BLaER1 treated with 17β-estradiol and CSF1 and Interleukin-3, amounts not matched to agents 10 nM and 100 nM (cell line): ENCODE results near the gene MOGAT2.

Experiments
- H3K27ac ChIP-seq, 11 experiments: shearing (Covaris generic); formaldehyde crosslinking; 2 replicates each; pipeline ENCODE4 v1.8.1; 2022
- H3K27me3 ChIP-seq, 11 experiments: shearing (Covaris generic); formaldehyde crosslinking; 2 replicates each; pipeline ENCODE4 v1.8.1; 2022
- H3K36me3 ChIP-seq, 11 experiments: shearing (Covaris generic); formaldehyde crosslinking; 2 replicates each; pipeline ENCODE4 v1.8.1; 2022
- H3K4me1 ChIP-seq, 10 experiments: shearing (Covaris generic); formaldehyde crosslinking; 2 replicates each; pipeline ENCODE4 v1.8.1; 2022
- H3K4me2 ChIP-seq, 11 experiments: shearing (Covaris generic); formaldehyde crosslinking; 2 replicates each; pipeline ENCODE4 v1.8.1; 2022
- H3K4me3 ChIP-seq, 10 experiments: shearing (Covaris generic); formaldehyde crosslinking; 2 replicates each; pipeline ENCODE4 v1.8.1; 2022
- H3K9ac ChIP-seq, 11 experiments: shearing (Covaris generic); formaldehyde crosslinking; 2 replicates each; pipeline ENCODE4 v1.8.1; 2022
- H3K9me3 ChIP-seq, 11 experiments: shearing (Covaris generic); formaldehyde crosslinking; replicated peaks in 1 of 11; 2 replicates each; pipeline ENCODE4 v1.8.1; 2022
- H4K20me1 ChIP-seq, 11 experiments: shearing (Covaris generic); formaldehyde crosslinking; 2 replicates each; pipeline ENCODE4 v1.8.1; 2022
- Cebpa-rat ChIP-seq, 11 experiments: shearing (Covaris generic); IDR thresholded peaks; 2 replicates each; pipeline ENCODE4 v1.8.1; 2022

Gene MOGAT2

GRCh38 chr11:75770102-75770501, 52.5 kb downstream of the MOGAT2 start:
- H3K27me3 ChIP-seq, result peaks cover 32 to 53% (median 46%) of the 10 kb centered on the region in 11 experiments
- no peak for TF ChIP-seq Cebpa-rat (IDR thresholded peaks at IDR 0.05)
- H3K4me2 ChIP-seq, result no peak overlapping the region
- no peak overlapping the region for H3K27ac ChIP-seq
- H3K9ac ChIP-seq, result no peak overlapping the region
- no peaks in the 10 kb centered on the region for H3K36me3 ChIP-seq
- H4K20me1 ChIP-seq, result 0 out of 22 replicates have a peak, but pooled peaks cover 0 to 3% (median 0%) of the 10 kb centered on the region in 11 experiments
- no peak overlapping the region for H3K4me3 ChIP-seq
- peaks cover 0 to 8% (median 0%) of the 10 kb centered on the region in 11 experiments; a peak in 2 of 22 replicates for H3K9me3 ChIP-seq
- H3K4me1 ChIP-seq, result peaks cover 11 to 42% (median 24%) of the 10 kb centered on the region in 10 experiments

GRCh38 chr11:75771646-75772410, 54.2 kb downstream of the MOGAT2 start:
- TF ChIP-seq Cebpa-rat (IDR thresholded peaks at IDR 0.05), result no peak
- 0 out of 22 replicates have a peak, but pooled peaks cover 0 to 3% (median 0%) of the 10 kb centered on the region in 11 experiments for H4K20me1 ChIP-seq
- H3K4me3 ChIP-seq, result no peak overlapping the region
- H3K36me3 ChIP-seq, result no peaks in the 10 kb centered on the region
- H3K9me3 ChIP-seq, result peaks cover 0 to 8% (median 0%) of the 10 kb centered on the region in 11 experiments; a peak in 2 of 22 replicates
- H3K9ac ChIP-seq, result no peak overlapping the region
- peaks cover 11 to 47% (median 25%) of the 10 kb centered on the region in 10 experiments for H3K4me1 ChIP-seq
- H3K4me2 ChIP-seq, result peak overlapping the region in 2 of 11 experiments; percentile 1 to 10; a peak in 1 of 22 replicates
- peaks cover 32 to 50% (median 45%) of the 10 kb centered on the region in 11 experiments for H3K27me3 ChIP-seq
- H3K27ac ChIP-seq, result no peak overlapping the region

- Histone ChIP-seq H3K4me1 (peaks cover 9 to 55% (median 29%) of the 10 kb centered on the region in 10 experiments), H3K27ac (peak overlapping the region in 6 of 11 experiments; percentile 6 to 65 (median 43); a peak in 10 of 22 replicates), H3K4me2 (peak overlapping the region in 8 of 11 experiments; percentile 10 to 75 (median 59); a peak in 11 of 22 replicates)
Measured at GRCh38 chr11:75773595-75774353, 56.1 kb downstream of the MOGAT2 start.

GRCh38 chr11:75775056-75775455, 57.4 kb downstream of the MOGAT2 start:
- H3K4me1 ChIP-seq, result peaks cover 6 to 58% (median 26%) of the 10 kb centered on the region in 10 experiments; a peak in 19 of 20 replicates
- H3K9me3 ChIP-seq, result no peaks in the 10 kb centered on the region
- H3K4me3 ChIP-seq, result no peak overlapping the region
- H4K20me1 ChIP-seq, result no peaks in the 10 kb centered on the region
- H3K27ac ChIP-seq, result no peak overlapping the region
- H3K36me3 ChIP-seq, result no peaks in the 10 kb centered on the region
- H3K9ac ChIP-seq, result no peak overlapping the region
- H3K4me2 ChIP-seq, result no peak overlapping the region
- TF ChIP-seq Cebpa-rat (IDR thresholded peaks at IDR 0.05), result no peak
- peaks cover 2 to 17% (median 13%) of the 10 kb centered on the region in 11 experiments; a peak in 21 of 22 replicates for H3K27me3 ChIP-seq

More at GRCh38 chr11:75773595-75774353, 56.1 kb downstream of the MOGAT2 start:
- H3K9me3 ChIP-seq, result peaks cover 0 to 6% (median 0%) of the 10 kb centered on the region in 11 experiments; a peak in 2 of 22 replicates
- no peak for TF ChIP-seq Cebpa-rat (IDR thresholded peaks at IDR 0.05)
- H3K27me3 ChIP-seq, result peaks cover 13 to 30% (median 26%) of the 10 kb centered on the region in 11 experiments
- no peak overlapping the region for H3K9ac ChIP-seq
- no peaks in the 10 kb centered on the region for H3K36me3 ChIP-seq
- 0 out of 22 replicates have a peak, but pooled peaks cover 0 to 3% (median 0%) of the 10 kb centered on the region in 11 experiments for H4K20me1 ChIP-seq
- H3K4me3 ChIP-seq, result no peak overlapping the region

- H3K36me3 ChIP-seq, result no peaks in the 10 kb centered on the region
- TF ChIP-seq Cebpa-rat (IDR thresholded peaks at IDR 0.05), result no peak
Measured at GRCh38 chr11:75776546-75776945, 58.9 kb downstream of the MOGAT2 start.

GRCh38 chr11:75777461-75778110, 59.9 kb downstream of the MOGAT2 start:
- Histone ChIP-seq H3K9me3 (no peaks in the 10 kb centered on the region), H3K4me3 (no peak overlapping the region), H3K4me2 (peak overlapping the region; percentile 16 to 72 (median 37); a peak in 15 of 22 replicates), H3K27me3 (no peaks in the 10 kb centered on the region), H4K20me1 (no peaks in the 10 kb centered on the region), H3K9ac (no peak overlapping the region), H3K36me3 (no peaks in the 10 kb centered on the region), H3K4me1 (peaks cover 6 to 50% (median 27%) of the 10 kb centered on the region in 10 experiments; a peak in 19 of 20 replicates), H3K27ac (0 out of 22 replicates have a peak overlapping the region, but pooled peaks of 1 of the 11 experiments have one; percentile 33)
- TF ChIP-seq Cebpa-rat (IDR thresholded peaks at IDR 0.05), result no peak

More at GRCh38 chr11:75776546-75776945, 58.9 kb downstream of the MOGAT2 start:
- Histone ChIP-seq H3K9ac (no peak overlapping the region), H3K9me3 (no peaks in the 10 kb centered on the region), H3K4me1 (peaks cover 6 to 60% (median 26%) of the 10 kb centered on the region in 10 experiments; a peak in 19 of 20 replicates), H3K4me2 (peak overlapping the region in 5 of 11 experiments; percentile 60 to 72 (median 63); a peak in 8 of 22 replicates), H4K20me1 (no peaks in the 10 kb centered on the region), H3K27ac (0 out of 22 replicates have a peak overlapping the region, but pooled peaks of 1 of the 11 experiments have one; percentile 33), H3K4me3 (no peak overlapping the region), H3K27me3 (peaks cover 0 to 2% (median 0%) of the 10 kb centered on the region in 11 experiments; a peak in 4 of 22 replicates)

GRCh38 chr11:75778962-75779361, 61.3 kb downstream of the MOGAT2 start:
- Histone ChIP-seq H3K27ac (no peak overlapping the region), H3K9me3 (no peaks in the 10 kb centered on the region), H3K9ac (no peak overlapping the region), H3K4me2 (no peak overlapping the region), H3K4me3 (no peak overlapping the region), H4K20me1 (no peaks in the 10 kb centered on the region), H3K36me3 (no peaks in the 10 kb centered on the region), H3K27me3 (no peaks in the 10 kb centered on the region), H3K4me1 (peaks cover 10 to 44% (median 22%) of the 10 kb centered on the region in 10 experiments)
- no peak for TF ChIP-seq Cebpa-rat (IDR thresholded peaks at IDR 0.05)

- Histone ChIP-seq H3K27me3 (no peaks in the 10 kb centered on the region), H3K36me3 (no peaks in the 10 kb centered on the region), H3K4me1 (peaks cover 8 to 37% (median 19%) of the 10 kb centered on the region in 10 experiments), H4K20me1 (no peaks in the 10 kb centered on the region), H3K9me3 (no peaks in the 10 kb centered on the region), H3K4me2 (peak overlapping the region in 1 of 11 experiments; percentile 11; a peak in 2 of 22 replicates), H3K4me3 (no peak overlapping the region), H3K9ac (no peak overlapping the region), H3K27ac (no peak overlapping the region)
- no peak for TF ChIP-seq Cebpa-rat (IDR thresholded peaks at IDR 0.05)
Measured at GRCh38 chr11:75779960-75780359, 62.3 kb downstream of the MOGAT2 start.
